Astrocyte (in vitro differentiated cells and primary cell): Measurements from ENCODE around the gene FBXO11. TPM values are rescaled to one million over a fixed set of nuclear protein-coding genes. Genes with fewer than 3 reads are reported as not detected.

Experiments
- DNase-seq: peaks from one replicate; pipeline ENCODE4 v3.0.0-alpha.2; 2010; ENCODE audit warnings: low read depth
- FAIRE-seq: peaks from 2 replicates; lab custom pipeline; 2011; peaks lifted over from hg19 to GRCh38; lab: Jason Lieb, UNC
- H2AFZ ChIP-seq: 2 replicates; pipeline ENCODE4 v1.6.0; 2012; ENCODE audit warnings: low read depth, low read length, inconsistent platforms
- H3K27ac ChIP-seq: 2 replicates; pipeline ENCODE4 v1.5.1; 2011; ENCODE audit warnings: low read depth, low read length, inconsistent platforms
- H3K27me3 ChIP-seq: 2 replicates; pipeline ENCODE4 v1.6.0; 2011; ENCODE audit warnings: low read length, inconsistent platforms; ENCODE audit not compliant: insufficient read depth
- H3K36me3 ChIP-seq: 2 replicates; pipeline ENCODE4 v1.5.1; 2011; ENCODE audit warnings: low read length, inconsistent platforms; ENCODE audit not compliant: insufficient read depth
- H3K4me1 ChIP-seq: 2 replicates; pipeline ENCODE4 v1.5.1; 2011; ENCODE audit warnings: low read length, inconsistent platforms; ENCODE audit not compliant: insufficient read depth
- H3K4me2 ChIP-seq: 2 replicates; pipeline ENCODE4 v1.6.0; 2012; ENCODE audit warnings: low read length, inconsistent platforms
- H3K4me3 ChIP-seq: 2 replicates; pipeline ENCODE4 v1.5.1; 2011; ENCODE audit warnings: low read depth, mild to moderate bottlenecking, low read length, inconsistent platforms; ENCODE audit not compliant: insufficient read depth
- H3K79me2 ChIP-seq: 2 replicates; pipeline ENCODE4 v1.6.0; 2012; ENCODE audit warnings: mild to moderate bottlenecking, low read length, inconsistent platforms; ENCODE audit not compliant: insufficient read depth
- H3K9ac ChIP-seq: 2 replicates; pipeline ENCODE4 v1.6.0; 2012; ENCODE audit warnings: mild to moderate bottlenecking, low read length, inconsistent platforms
- H3K9me3 ChIP-seq: 2 replicates; pipeline ENCODE4 v1.5.1; 2012; ENCODE audit warnings: low read depth, mild to moderate bottlenecking, low read length, inconsistent platforms; ENCODE audit not compliant: insufficient read depth
- H4K20me1 ChIP-seq: 2 replicates; pipeline ENCODE4 v1.6.0; 2012; ENCODE audit warnings: low read length, inconsistent platforms; ENCODE audit not compliant: insufficient read depth
- H3K27ac Mint-ChIP-seq: one replicate; pipeline ENCODE4 v1.8.0; 2021; ENCODE audit warnings: mild to moderate bottlenecking, mixed read lengths; ENCODE audit not compliant: unreplicated experiment
- H3K27me3 Mint-ChIP-seq: one replicate; pipeline ENCODE4 v1.8.0; 2021; ENCODE audit warnings: low read depth, mixed read lengths; ENCODE audit not compliant: unreplicated experiment
- H3K36me3 Mint-ChIP-seq: one replicate; pipeline ENCODE4 v1.8.0; 2021; ENCODE audit warnings: low read depth, mixed read lengths; ENCODE audit not compliant: unreplicated experiment
- H3K4me1 Mint-ChIP-seq: one replicate; pipeline ENCODE4 v1.8.0; 2021; ENCODE audit warnings: low read depth, mixed read lengths; ENCODE audit not compliant: unreplicated experiment
- H3K4me3 Mint-ChIP-seq: one replicate; pipeline ENCODE4 v1.8.0; 2021; ENCODE audit warnings: mild to moderate bottlenecking, moderate library complexity, mixed read lengths; ENCODE audit not compliant: unreplicated experiment
- H3K9me3 Mint-ChIP-seq: one replicate; pipeline ENCODE4 v1.8.0; 2021; ENCODE audit warnings: mild to moderate bottlenecking, mixed read lengths; ENCODE audit not compliant: unreplicated experiment
- CTCF ChIP-seq: IDR thresholded peaks from 2 replicates; pipeline ENCODE4 v1.5.1; 2011; ENCODE audit warnings: low read depth, mild to moderate bottlenecking, inconsistent platforms, low read length, moderate library complexity; ENCODE audit not compliant: insufficient read depth
- EZH2 ChIP-seq: IDR thresholded peaks from 2 replicates; pipeline ENCODE4 v1.6.1; 2012; ENCODE audit warnings: mild to moderate bottlenecking, low read length, inconsistent platforms; ENCODE audit not compliant: insufficient read depth
- total RNA-seq: library from RNA; stranded (reverse); gene quantifications from 2 replicates; pipeline ENCODE4 v1.2.1, GENCODE V29; 2021

Gene FBXO11
- total RNA-seq, 1 donor from 2014 or later = 70.8 TPM

GRCh38 chr2:47946593-47946992 lies 40.3 kb upstream of the FBXO11 start:
- H3K4me3 Mint-ChIP-seq = no peak overlapping the region
- no peak overlapping the region for H3K27ac ChIP-seq

GRCh38 chr2:47945046-47945781 lies 38.9 kb upstream of the FBXO11 start:
- no peak for DNase-seq
- H3K27me3 Mint-ChIP-seq = no peaks in the 10 kb centered on the region
- no peaks in the 10 kb centered on the region for H3K36me3 ChIP-seq
- H2AFZ ChIP-seq = no peak overlapping the region
- no peak for FAIRE-seq
- peaks cover 2% of the 10 kb centered on the region for H3K9me3 Mint-ChIP-seq
- H3K4me1 Mint-ChIP-seq = no peaks in the 10 kb centered on the region
- H3K9me3 ChIP-seq = peaks cover 3% of the 10 kb centered on the region
- H3K27ac Mint-ChIP-seq = no peak overlapping the region
- H3K9ac ChIP-seq = no peak overlapping the region
- H4K20me1 ChIP-seq = no peaks in the 10 kb centered on the region
- no peaks in the 10 kb centered on the region for H3K4me1 ChIP-seq
- H3K36me3 Mint-ChIP-seq = no peaks in the 10 kb centered on the region
- H3K27ac ChIP-seq = no peak overlapping the region
- no peak overlapping the region for H3K4me3 Mint-ChIP-seq
- H3K4me2 ChIP-seq = no peak overlapping the region
- no peaks in the 10 kb centered on the region for H3K27me3 ChIP-seq
- no peak for TF ChIP-seq CTCF
- no peak for TF ChIP-seq EZH2
- H3K79me2 ChIP-seq = no peaks in the 10 kb centered on the region
- no peak overlapping the region for H3K4me3 ChIP-seq

More at GRCh38 chr2:47946593-47946992, 40.3 kb upstream of the FBXO11 start:
- Histone ChIP-seq H3K4me3 (no peak overlapping the region), H3K9me3 (peaks cover 3% of the 10 kb centered on the region), H3K27me3 (peaks cover 2% of the 10 kb centered on the region), H3K4me2 (no peak overlapping the region), H3K79me2 (no peaks in the 10 kb centered on the region), H3K36me3 (no peaks in the 10 kb centered on the region), H4K20me1 (no peaks in the 10 kb centered on the region), H2AFZ (no peak overlapping the region), H3K4me1 (no peaks in the 10 kb centered on the region), H3K9ac (no peak overlapping the region)
- Mint-ChIP-seq H3K9me3 (peaks cover 2% of the 10 kb centered on the region), H3K27me3 (no peaks in the 10 kb centered on the region), H3K27ac (no peak overlapping the region), H3K4me1 (no peaks in the 10 kb centered on the region), H3K36me3 (no peaks in the 10 kb centered on the region)
- DNase-seq = no peak
- no peak for FAIRE-seq
- TF ChIP-seq EZH2 = no peak

GRCh38 chr2:47941936-47942335 lies 35.6 kb upstream of the FBXO11 start:
- Histone ChIP-seq H3K36me3 (no peaks in the 10 kb centered on the region), H4K20me1 (no peaks in the 10 kb centered on the region), H3K79me2 (no peaks in the 10 kb centered on the region), H3K9me3 (no peaks in the 10 kb centered on the region), H3K9ac (no peak overlapping the region), H3K4me1 (no peaks in the 10 kb centered on the region), H3K4me3 (no peak overlapping the region), H3K27me3 (no peaks in the 10 kb centered on the region), H3K27ac (no peak overlapping the region), H3K4me2 (no peak overlapping the region), H2AFZ (no peak overlapping the region)
- H3K36me3 Mint-ChIP-seq = no peaks in the 10 kb centered on the region
- TF ChIP-seq EZH2 (no peak), CTCF (no peak)
- H3K4me1 Mint-ChIP-seq = no peaks in the 10 kb centered on the region
- H3K27ac Mint-ChIP-seq = no peak overlapping the region
- H3K9me3 Mint-ChIP-seq = peaks cover 2% of the 10 kb centered on the region
- DNase-seq = no peak
- FAIRE-seq = no peak
- no peaks in the 10 kb centered on the region for H3K27me3 Mint-ChIP-seq
- no peak overlapping the region for H3K4me3 Mint-ChIP-seq
